HepG2 (cell line): ENCODE data around the gene FAM219A. TPM values are rescaled to one million over a fixed set of nuclear protein-coding genes. Genes with fewer than 3 reads are reported as not detected.

ENCODE experiments used
- ETV5 ChIP-seq: IDR thresholded peaks from 2 replicates; pipeline ENCODE4 v1.6.1; 2018; ENCODE audit warnings: missing biosample characterization, missing genetic modification reagents, inconsistent platforms, borderline replicate concordance
- HMG20B ChIP-seq: conservative IDR thresholded peaks from 2 replicates; pipeline ENCODE4 v1.6.1; 2016; ENCODE audit warnings: missing genetic modification reagents, missing compliant biosample characterization
- HOXA9 ChIP-seq: sonication (generic); formaldehyde crosslinking; IDR thresholded peaks from 2 replicates; pipeline ENCODE4 v1.8.1; 2022; ENCODE audit warnings: missing genetic modification reagents, mild to moderate bottlenecking, moderate library complexity, borderline replicate concordance
- KLF6 ChIP-seq: IDR thresholded peaks from 2 replicates; pipeline ENCODE4 v1.8.0; 2016; ENCODE audit warnings: missing biosample characterization, missing genetic modification reagents
- MED1 ChIP-seq: sonication (generic); formaldehyde crosslinking; IDR thresholded peaks from 2 replicates; pipeline ENCODE4 v1.4.0; 2020; ENCODE audit warnings: missing genetic modification reagents
- MXD3 ChIP-seq: IDR thresholded peaks from 2 replicates; pipeline ENCODE4 v1.6.1; 2016; ENCODE audit warnings: mild to moderate bottlenecking, missing biosample characterization, missing genetic modification reagents
- NAIF1 ChIP-seq: sonication (generic); formaldehyde crosslinking; IDR thresholded peaks from 2 replicates; pipeline ENCODE4 v1.5.0; 2020; ENCODE audit warnings: mild to moderate bottlenecking, missing genetic modification reagents, borderline replicate concordance
- NFKBIZ ChIP-seq: IDR thresholded peaks from 2 replicates; pipeline ENCODE4 v1.6.1; 2018; ENCODE audit warnings: missing genetic modification reagents, missing compliant biosample characterization
- NRL ChIP-seq: sonication (generic); formaldehyde crosslinking; IDR thresholded peaks from 2 replicates; pipeline ENCODE4 v1.5.0; 2020; ENCODE audit warnings: missing genetic modification reagents, mild to moderate bottlenecking, moderate library complexity, borderline replicate concordance
- PHF21A ChIP-seq: sonication (generic); formaldehyde crosslinking; IDR thresholded peaks from 2 replicates; pipeline ENCODE4 v1.5.0; 2020; ENCODE audit warnings: mild to moderate bottlenecking, missing genetic modification reagents
- RFX1 ChIP-seq: fragments of 450-650 bp; IDR thresholded peaks from 2 replicates; pipeline ENCODE4 v1.6.1; 2017
- SALL2 ChIP-seq: sonication (generic); formaldehyde crosslinking; IDR thresholded peaks from 2 replicates; pipeline ENCODE4 v1.8.1; 2023; ENCODE audit warnings: mild to moderate bottlenecking, missing genetic modification reagents, inconsistent platforms
- ZMYM4 ChIP-seq: sonication (generic); formaldehyde crosslinking; IDR thresholded peaks from 2 replicates; pipeline ENCODE4 v1.8.1; 2023; ENCODE audit warnings: mild to moderate bottlenecking, missing genetic modification reagents
- ZNF10 ChIP-seq: sonication (generic); formaldehyde crosslinking; IDR thresholded peaks from 2 replicates; pipeline ENCODE4 v1.4.0; 2020; ENCODE audit warnings: mild to moderate bottlenecking, low read depth, missing genetic modification reagents, borderline replicate concordance
- ZNF142 ChIP-seq: sonication (generic); formaldehyde crosslinking; IDR thresholded peaks from 2 replicates; pipeline ENCODE4 v1.4.0; 2020; ENCODE audit warnings: missing genetic modification reagents
- ZNF33A ChIP-seq: sonication (generic); formaldehyde crosslinking; IDR thresholded peaks from 2 replicates; pipeline ENCODE4 v1.5.1; 2020; ENCODE audit warnings: missing genetic modification reagents, mild to moderate bottlenecking, moderate library complexity, borderline replicate concordance
- ZNF431 ChIP-seq: sonication (generic); formaldehyde crosslinking; IDR thresholded peaks from 2 replicates; pipeline ENCODE4 v1.9.0; 2022; ENCODE audit warnings: missing genetic modification reagents, low read depth, mild to moderate bottlenecking, borderline replicate concordance
- ZNF576 ChIP-seq: sonication (generic); formaldehyde crosslinking; IDR thresholded peaks from 2 replicates; pipeline ENCODE4 v1.4.0; 2020; ENCODE audit warnings: mild to moderate bottlenecking, missing genetic modification reagents
- ZNF724P ChIP-seq: sonication (generic); formaldehyde crosslinking; IDR thresholded peaks from 2 replicates; pipeline ENCODE4 v1.8.0; 2022; ENCODE audit warnings: missing genetic modification reagents, borderline replicate concordance
- polyA plus RNA-seq, 8 experiments: library from polyadenylated mRNA; depleted of rRNA in 3 of 8; stranded (reverse) in 7 of 8; unstranded in 1 of 8; fragments of >200 nt; fragmentation: Illumina TruSeq in 4 of 8; extraction: Trizol in 4 of 8; gene quantifications; 2 replicates each; pipeline versions ENCODE4 v1.2.1 to v1.2.3, GENCODE V29; 2011 to 2016; ENCODE audit warnings: low read depth in 4 of 8, missing spikeins in 1 of 8, mixed read lengths in 1 of 8; ENCODE audit not compliant: insufficient read depth in 1 of 8
- total RNA-seq, 5 experiments: library from RNA; depleted of rRNA; stranded (reverse); fragments of >200 nt; fragmentation: Illumina TruSeq; extraction: Trizol; gene quantifications; 2 replicates each; pipeline ENCODE4 v1.2.3, GENCODE V29; 2016; ENCODE audit warnings: low read depth in 1 of 5
- TF ChIP-seq, protein P1 (sequence below): sonication (generic); formaldehyde crosslinking; IDR thresholded peaks from 2 replicates; pipeline ENCODE4 v1.5.1; 2020; ENCODE audit warnings: missing genetic modification reagents, mild to moderate bottlenecking, borderline replicate concordance
- TF ChIP-seq, protein P2 (sequence below): sonication (generic); formaldehyde crosslinking; IDR thresholded peaks from 2 replicates; pipeline ENCODE4 v1.4.0; 2020; ENCODE audit warnings: mild to moderate bottlenecking, missing genetic modification reagents

The FAM219A gene
- total and polyA plus RNA-seq, 2 of the 13 experiments (the other 11 are each of a cell fraction or from before 2014, with no cell fraction given): 3.9 to 6.4 TPM

- TF ChIP-seq NRL (CRISPR knock-in tag): no peak
- no peak for TF ChIP-seq ZNF10 (CRISPR knock-in tag)
- no peak for TF ChIP-seq HOXA9 (CRISPR knock-in tag)
- TF ChIP-seq ZNF142 (CRISPR knock-in tag): no peak
- peak; percentile 59; the same call in 1 of the 2 replicates for TF ChIP-seq ZMYM4 (CRISPR knock-in tag)
- no peak for TF ChIP-seq RFX1
- TF ChIP-seq SALL2 (CRISPR knock-in tag): no peak
- no peak for TF ChIP-seq ZNF33A (CRISPR knock-in tag)
- TF ChIP-seq NFKBIZ (CRISPR knock-in tag): no peak
- peak; percentile 44; the same call in 1 of the 2 replicates for TF ChIP-seq ETV5 (CRISPR knock-in tag)
- TF ChIP-seq PHF21A (CRISPR knock-in tag): peak; percentile 88
- TF ChIP-seq, protein P1, sequence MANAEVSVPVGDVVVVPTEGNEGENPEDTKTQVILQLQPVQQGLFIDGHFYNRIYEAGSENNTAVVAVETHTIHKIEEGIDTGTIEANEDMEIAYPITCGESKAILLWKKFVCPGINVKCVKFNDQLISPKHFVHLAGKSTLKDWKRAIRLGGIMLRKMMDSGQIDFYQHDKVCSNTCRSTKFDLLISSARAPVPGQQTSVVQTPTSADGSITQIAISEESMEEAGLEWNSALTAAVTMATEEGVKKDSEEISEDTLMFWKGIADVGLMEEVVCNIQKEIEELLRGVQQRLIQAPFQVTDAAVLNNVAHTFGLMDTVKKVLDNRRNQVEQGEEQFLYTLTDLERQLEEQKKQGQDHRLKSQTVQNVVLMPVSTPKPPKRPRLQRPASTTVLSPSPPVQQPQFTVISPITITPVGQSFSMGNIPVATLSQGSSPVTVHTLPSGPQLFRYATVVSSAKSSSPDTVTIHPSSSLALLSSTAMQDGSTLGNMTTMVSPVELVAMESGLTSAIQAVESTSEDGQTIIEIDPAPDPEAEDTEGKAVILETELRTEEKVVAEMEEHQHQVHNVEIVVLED: no peak
- TF ChIP-seq ZNF576 (CRISPR knock-in tag): no peak
- no peak for TF ChIP-seq ZNF724P (CRISPR knock-in tag)
- TF ChIP-seq MXD3 (CRISPR knock-in tag): no peak
- TF ChIP-seq NAIF1 (CRISPR knock-in tag): no peak
- TF ChIP-seq ZNF431 (CRISPR knock-in tag): no peak
- TF ChIP-seq, protein P2, sequence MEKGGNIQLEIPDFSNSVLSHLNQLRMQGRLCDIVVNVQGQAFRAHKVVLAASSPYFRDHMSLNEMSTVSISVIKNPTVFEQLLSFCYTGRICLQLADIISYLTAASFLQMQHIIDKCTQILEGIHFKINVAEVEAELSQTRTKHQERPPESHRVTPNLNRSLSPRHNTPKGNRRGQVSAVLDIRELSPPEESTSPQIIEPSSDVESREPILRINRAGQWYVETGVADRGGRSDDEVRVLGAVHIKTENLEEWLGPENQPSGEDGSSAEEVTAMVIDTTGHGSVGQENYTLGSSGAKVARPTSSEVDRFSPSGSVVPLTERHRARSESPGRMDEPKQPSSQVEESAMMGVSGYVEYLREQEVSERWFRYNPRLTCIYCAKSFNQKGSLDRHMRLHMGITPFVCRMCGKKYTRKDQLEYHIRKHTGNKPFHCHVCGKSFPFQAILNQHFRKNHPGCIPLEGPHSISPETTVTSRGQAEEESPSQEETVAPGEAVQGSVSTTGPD: no peak
- no peak for TF ChIP-seq HMG20B (CRISPR knock-in tag)
- no peak for TF ChIP-seq KLF6 (CRISPR knock-in tag)
- TF ChIP-seq MED1 (CRISPR knock-in tag): peak; percentile 76
Observed at GRCh38 chr9:34374905-34375552, 83.3 kb downstream of the FAM219A start (continued).
